Psoas muscle (tissue), 8 donors: Measurements from ENCODE around the gene SEM1. TPM values are rescaled to one million over a fixed set of nuclear protein-coding genes. Genes with fewer than 3 reads are reported as not detected.

Source experiments
- ATAC-seq, 4 donors: fragments of 200-7000 bp; cut with Tn5 transposase; one replicate each; pipeline ENCODE4 v1.9.1; 2020; ENCODE audit warnings: moderate library complexity in 3 of 4, mild to moderate bottlenecking in 2 of 4
- DNase-seq, 2 donors: peaks; one replicate each; pipeline ENCODE4 v3.0.0-alpha.2; 2020
- H3K27ac ChIP-seq: fragments of 200-600 bp; one replicate; pipeline ENCODE4 v1.8.0; 2022
- H3K27me3 ChIP-seq, 3 donors: fragments of 200-600 bp in 1 of 3; one replicate each; pipeline versions ENCODE4 v1.6.1 to v1.8.0; 2013 to 2022; ENCODE audit warnings: low read length in 2 of 3, mild to moderate bottlenecking in 2 of 3, moderate library complexity in 1 of 3; ENCODE audit not compliant: insufficient read depth in 3 of 3
- H3K36me3 ChIP-seq, 2 donors: fragments of 200-600 bp in 1 of 2; one replicate each; pipeline versions ENCODE4 v1.6.1 to v1.8.0; 2013 to 2022; ENCODE audit warnings: low read depth in 1 of 2, mild to moderate bottlenecking in 1 of 2, moderate library complexity in 1 of 2; ENCODE audit not compliant: insufficient read depth in 1 of 2
- H3K4me1 ChIP-seq: fragments of 200-600 bp; one replicate; pipeline ENCODE4 v1.8.0; 2022
- H3K4me3 ChIP-seq: fragments of 200-600 bp; one replicate; pipeline ENCODE4 v1.8.0; 2022; ENCODE audit warnings: mild to moderate bottlenecking
- H3K9me3 ChIP-seq: fragments of 200-600 bp; one replicate; pipeline ENCODE4 v1.8.0; 2022
- CTCF ChIP-seq: fragments of 200-600 bp; IDR thresholded peaks from one replicate; pipeline ENCODE4 v1.8.0; 2022; ENCODE audit warnings: antibody characterized with exemption
- WGBS, 3 donors: extraction: QIAGEN DNeasy Blood & Tissue Kit; methylation state at CpG; one replicate each; pipeline versions ENCODE4 v1.1.6 to v1.1.7; 2013; 5-methylcytosine and 5-hydroxymethylcytosine counted together
- intact Hi-C, 2 donors: fragments of 100-400 bp; cut with DNase I; formaldehyde crosslinking; loops; one replicate each; pipeline versions ENCODE4 v1.11.0 to v1.14.2; 2022
- polyA plus RNA-seq, 3 donors: library from polyadenylated mRNA; stranded (reverse); fragments of 200-250 nt; gene quantifications; one replicate each; pipeline ENCODE4 v1.2.3, GENCODE V29; 2013
- total RNA-seq, 4 donors: library from RNA; stranded (reverse); fragmentation: NEBNext Ultra II Directional in 2 of 4; extraction: Animal tissue kit (Norgen Biotek cat#: 25700) in 2 of 4; gene quantifications; one replicate each; pipeline versions ENCODE4 v1.2.1 to v1.2.4, GENCODE V29; 2021 to 2023
- donor health status: healthy with polysubstance abuse.
- donor health status: DM: no; HTN: no; CAD: no; lungs with moderate emphysema.
- donor health status: Bipolar disorder and iron deficiency.
- donor health status: healthy.
- donor health status: DM: yes; HTN: yes; CAD: no.
- donor health status: DM: no; HTN: no; CAD: no.
- donor health status: DM: no; HTN: no; CAD: no.
- donor health status: DM: yes; HTN: yes; CAD: no.

Gene SEM1
- total and polyA plus RNA-seq, 7 donors, result 30.5 to 107 (median 69.9) TPM

- no peak for DNase-seq
- intact Hi-C loops, result no loop called here
Observed at GRCh38 chr7:96719164-96719563, 9.5 kb upstream of the SEM1 start.

GRCh38 chr7:96718107-96719003, 8.7 kb upstream of the SEM1 start:
- Histone ChIP-seq H3K27ac (no peak overlapping the region), H3K9me3 (no peaks in the 10 kb centered on the region), H3K4me3 (no peak overlapping the region), H3K27me3 (peaks cover 0 to 18% (median 0%) of the 10 kb centered on the region in 3 donors), H3K36me3 (no peaks in the 10 kb centered on the region), H3K4me1 (no peaks in the 10 kb centered on the region)
- TF ChIP-seq CTCF, result no peak
- 51 to 62% (median 61%) methylated on average over 3 of the region's 3 CpGs for WGBS, 3 donors
- DNase-seq (no peak), ATAC-seq (no peak)
- intact Hi-C loops, result no loop called here

More at GRCh38 chr7:96719164-96719563, 9.5 kb upstream of the SEM1 start:
- H3K36me3 ChIP-seq, result no peaks in the 10 kb centered on the region
- no peak overlapping the region for H3K4me3 ChIP-seq
- H3K9me3 ChIP-seq, result no peaks in the 10 kb centered on the region
- no peak overlapping the region for H3K27ac ChIP-seq
- TF ChIP-seq CTCF, result no peak
- ATAC-seq, result no peak
- 7 to 17% (median 17%) methylated on average over 4 of the region's 4 CpGs for WGBS, 3 donors
- H3K27me3 ChIP-seq, result peaks cover 0 to 18% (median 4%) of the 10 kb centered on the region in 3 donors
- H3K4me1 ChIP-seq, result no peaks in the 10 kb centered on the region

- H3K27me3 ChIP-seq, result peaks cover 0 to 9% (median 2%) of the 10 kb centered on the region in 3 donors
- H3K27ac ChIP-seq, result no peak overlapping the region
- no peaks in the 10 kb centered on the region for H3K9me3 ChIP-seq
- peaks cover 9% of the 10 kb centered on the region for H3K4me1 ChIP-seq
- H3K4me3 ChIP-seq, result no peak overlapping the region
- H3K36me3 ChIP-seq, result no peaks in the 10 kb centered on the region
- intact Hi-C loops, result no loop called here
- DNase-seq (no peak), ATAC-seq (no peak)
- no peak for TF ChIP-seq CTCF
- 79 to 83% (median 80%) methylated on average over 3 of the region's 3 CpGs for WGBS, 3 donors
Observed at GRCh38 chr7:96713037-96713436, 3.4 kb upstream of the SEM1 start.

- peak overlapping the region; percentile 74 for H3K4me3 ChIP-seq
- peaks cover 0 to 2% (median 0%) of the 10 kb centered on the region in 3 donors for H3K27me3 ChIP-seq
- TF ChIP-seq CTCF, result no peak
- intact Hi-C loops, result no loop called here
- WGBS, 3 donors, result 95 to 100% (median 96%) methylated on average over 2 of the region's 2 CpGs
- no peaks in the 10 kb centered on the region for H3K9me3 ChIP-seq
- peaks cover 0 to 5% of the 10 kb centered on the region in 2 donors for H3K36me3 ChIP-seq
- no peak overlapping the region for H3K27ac ChIP-seq
- ATAC-seq (no peak), DNase-seq (no peak)
- peaks cover 14% of the 10 kb centered on the region for H3K4me1 ChIP-seq
Observed at GRCh38 chr7:96710544-96710943, 898 bp upstream of the SEM1 start.
